Activated CD4-positive, alpha-beta T cell treated with anti-CD3 and anti-CD28 coated beads, Interleukin-10, Interleukin-2, amounts not matched to agents 100 ng/mL and 50 ng/mL, durations not matched to agents 16 hours and 8 hours (primary cell): ENCODE measurements around the gene MRAS.

Experiments used
- DNase-seq: peaks from one replicate; pipeline ENCODE4 v3.0.0-alpha.2; 2020

The MRAS gene

GRCh38 chr3:138344754-138345153, 3.6 kb upstream of the MRAS start:
- no peak for DNase-seq

- no peak for DNase-seq
Observed at GRCh38 chr3:138348754-138349739, 668 bp downstream of the MRAS start.

- no peak for DNase-seq
Observed at GRCh38 chr3:138349926-138350665, 1.7 kb downstream of the MRAS start.

GRCh38 chr3:138351151-138351550, 2.8 kb downstream of the MRAS start:
- no peak for DNase-seq

GRCh38 chr3:138351916-138352550, 3.7 kb downstream of the MRAS start:
- DNase-seq: no peak

- DNase-seq: no peak
Observed at GRCh38 chr3:138354376-138354775, 6.0 kb downstream of the MRAS start.

GRCh38 chr3:138355071-138355470, 6.7 kb downstream of the MRAS start:
- no peak for DNase-seq

GRCh38 chr3:138356730-138357405, 8.5 kb downstream of the MRAS start:
- no peak for DNase-seq

GRCh38 chr3:138359148-138359918, 11.0 kb downstream of the MRAS start:
- DNase-seq: no peak

- no peak for DNase-seq
Observed at GRCh38 chr3:138359919-138360868, 11.8 kb downstream of the MRAS start.

GRCh38 chr3:138360869-138361525, 12.6 kb downstream of the MRAS start:
- no peak for DNase-seq

GRCh38 chr3:138361561-138361971, 13.2 kb downstream of the MRAS start:
- DNase-seq: no peak

- DNase-seq: no peak
Observed at GRCh38 chr3:138362538-138362937, 14.2 kb downstream of the MRAS start.

- DNase-seq: no peak
Observed at GRCh38 chr3:138363322-138363721, 14.9 kb downstream of the MRAS start.

- no peak for DNase-seq
Observed at GRCh38 chr3:138364356-138365252, 16.2 kb downstream of the MRAS start.

GRCh38 chr3:138365253-138365555, 16.8 kb downstream of the MRAS start:
- no peak for DNase-seq

- DNase-seq: no peak
Observed at GRCh38 chr3:138366006-138366759, 17.8 kb downstream of the MRAS start.

GRCh38 chr3:138367326-138367850, 19.0 kb downstream of the MRAS start:
- DNase-seq: no peak
